Thyroid gland (tissue), 4 donors: Measurements from ENCODE around the gene PHKG1. TPM values are rescaled to one million over a fixed set of nuclear protein-coding genes. Genes with fewer than 3 reads are reported as not detected.
"Not testable (repeated sequence)": the region's sequence is repeated elsewhere in the genome, so short reads cannot be mapped to it uniquely, and the experiment has no call there.

Source experiments
- DNase-seq, 2 donors: peaks; one replicate each; pipeline ENCODE4 v3.0.0-alpha.2; 2019
- H3K27ac ChIP-seq, 3 donors: fragments of 200-600 bp; sonication (generic); 1 replicate in 2 of 3; 2 replicates in 1 of 3; pipeline ENCODE4 v1.5.1; 2016 to 2019; ENCODE audit warnings: mild to moderate bottlenecking in 1 of 3, moderate library complexity in 1 of 3
- H3K27me3 ChIP-seq: fragments of 200-600 bp; sonication (generic); one replicate; pipeline ENCODE4 v1.5.1; 2019
- H3K36me3 ChIP-seq, 2 donors: fragments of 200-600 bp; sonication (generic); one replicate each; pipeline ENCODE4 v1.5.1; 2016 to 2019
- H3K4me1 ChIP-seq, 2 donors: fragments of 200-600 bp; sonication (generic); one replicate each; pipeline ENCODE4 v1.5.1; 2017 to 2019
- H3K4me3 ChIP-seq, 3 donors: fragments of 200-600 bp; sonication (generic); replicated peaks in 1 of 3; 1 replicate in 2 of 3; 2 replicates in 1 of 3; pipeline ENCODE4 v1.5.1; 2016; ENCODE audit warnings: mild to moderate bottlenecking in 1 of 3
- H3K9me3 ChIP-seq: fragments of 200-600 bp; sonication (generic); one replicate; pipeline ENCODE4 v1.5.1; 2017
- CTCF ChIP-seq, 6 experiments: fragments of 200-600 bp in 3 of 6; fragments of 450-650 bp in 3 of 6; sonication (generic) in 3 of 6; IDR thresholded peaks; one replicate each; pipeline ENCODE4 v1.5.1; 2016 to 2019; ENCODE audit warnings: antibody characterized with exemption in 6 of 6, mild to moderate bottlenecking in 2 of 6, inconsistent platforms in 1 of 6, moderate library complexity in 1 of 6
- POLR2A ChIP-seq, 2 donors: fragments of 450-650 bp; IDR thresholded peaks; one replicate each; pipeline ENCODE4 v1.6.1; 2017; ENCODE audit warnings: antibody characterized with exemption in 2 of 2, mild to moderate bottlenecking in 2 of 2, moderate library complexity in 1 of 2
- WGBS, 2 donors: methylation state at CpG; one replicate each; pipeline ENCODE4 v1.1.5; 2017; 5-methylcytosine and 5-hydroxymethylcytosine counted together
- intact Hi-C: fragments of 100-400 bp; cut with DNase I; formaldehyde crosslinking; loops from one replicate; pipeline ENCODE4 v1.15.1; 2023
- total RNA-seq, 4 donors: library from RNA; depleted of rRNA; stranded (reverse); fragments of >200 nt; gene quantifications; one replicate each; pipeline ENCODE4 v1.2.3, GENCODE V29; 2016

Gene PHKG1
- total RNA-seq, 4 donors from 2014 or later = 0.78 to 3.5 (median 1.8) TPM

GRCh38 chr7:56106108-56107073, 13.6 kb upstream of the PHKG1 start, which contains the start of gene CHCHD2:
Gene CHCHD2, minus strand, starts transcription at chr7:56106476. Its CDS starts 63 bp downstream, at chr7:56106413.
- peaks cover 29% of the 10 kb centered on the region in 2 donors for H3K36me3 ChIP-seq
- DNase-seq = peak; percentile 98
- intact Hi-C loops = no loop called here
- no peaks in the 10 kb centered on the region for H3K27me3 ChIP-seq
- H3K27ac ChIP-seq = peak within 1 kb of the TSS; percentile 50 to 93 (median 83)
- peak within 1 kb of the TSS; percentile 59 to 95 (median 70) for H3K4me3 ChIP-seq
- TF ChIP-seq CTCF (IDR thresholded peaks at IDR 0.05) = no peak
- TF ChIP-seq POLR2A (IDR thresholded peaks at IDR 0.05) = peak; percentile 73 to 93
- no peaks in the 10 kb centered on the region for H3K9me3 ChIP-seq
- 2 to 5% methylated on average over 30 to 47 of the region's 57 CpGs for WGBS, 2 donors
- peaks cover 8 to 10% of the 10 kb centered on the region in 2 donors for H3K4me1 ChIP-seq

GRCh38 chr7:56105508-56105907, 12.8 kb upstream of the PHKG1 start:
- H3K4me1 ChIP-seq = peaks cover 8 to 10% of the 10 kb centered on the region in 2 donors
- H3K4me3 ChIP-seq = peak overlapping the region in 2 of 3 donors; percentile 59 to 95
- no peaks in the 10 kb centered on the region for H3K27me3 ChIP-seq
- intact Hi-C loops = no loop called here
- 19 to 22% methylated on average over 6 of the region's 6 CpGs for WGBS, 2 donors
- H3K27ac ChIP-seq = peak overlapping the region; percentile 50 to 93 (median 83)
- no peaks in the 10 kb centered on the region for H3K9me3 ChIP-seq
- DNase-seq = no peak
- TF ChIP-seq CTCF (IDR thresholded peaks at IDR 0.05) (no peak), POLR2A (IDR thresholded peaks at IDR 0.05) (no peak)
- peaks cover 37 to 38% of the 10 kb centered on the region in 2 donors for H3K36me3 ChIP-seq

GRCh38 chr7:56104138-56104537, 11.4 kb upstream of the PHKG1 start:
- H3K27ac ChIP-seq, intact Hi-C loops, DNase-seq, H3K27me3 ChIP-seq, H3K9me3 ChIP-seq, H3K4me1 ChIP-seq, H3K4me3 ChIP-seq: not testable (repeated sequence)
- peaks cover 45 to 50% of the 10 kb centered on the region in 2 donors for H3K36me3 ChIP-seq
- 92 to 93% methylated on average over 8 to 9 of the region's 9 CpGs for WGBS, 2 donors

- H3K4me1 ChIP-seq = peaks cover 0 to 7% of the 10 kb centered on the region in 2 donors
- no peak overlapping the region for H3K4me3 ChIP-seq
- H3K36me3 ChIP-seq = peaks cover 45 to 51% of the 10 kb centered on the region in 2 donors
- intact Hi-C loops = loop anchor here (10.0 kb wide), 1 partner anchor 455 kb away; no protein-coding TSS in a partner anchor
- no peak for DNase-seq
- no peak for TF ChIP-seq CTCF (IDR thresholded peaks at IDR 0.05)
- TF ChIP-seq POLR2A (IDR thresholded peaks at IDR 0.05) = no peak
- H3K9me3 ChIP-seq = no peaks in the 10 kb centered on the region
- H3K27me3 ChIP-seq = no peaks in the 10 kb centered on the region
- H3K27ac ChIP-seq = no peak overlapping the region
- WGBS, 2 donors = 84 to 96% methylated on average over 3 of the region's 3 CpGs
Measured at GRCh38 chr7:56099653-56100052, 6.9 kb upstream of the PHKG1 start.

GRCh38 chr7:56098187-56099008, 5.6 kb upstream of the PHKG1 start:
- H3K4me3 ChIP-seq, DNase-seq, H3K9me3 ChIP-seq, H3K27me3 ChIP-seq, H3K4me1 ChIP-seq: not testable (repeated sequence)
- WGBS, 2 donors = 96% methylated on average over 8 of the region's 8 CpGs
- Histone ChIP-seq H3K27ac (peak overlapping the region in 1 of 3 donors; percentile 12), H3K36me3 (peaks cover 37 to 43% of the 10 kb centered on the region in 2 donors)
- intact Hi-C loops = loop anchor here (10.0 kb wide), 1 partner anchor 454 kb away; no protein-coding TSS in a partner anchor
